Measurements from ENCODE around the gene B4GALT1.

The B4GALT1 gene

GRCh38 chr9:33123407-33124031 lies 43.6 kb downstream of the B4GALT1 start:
- no peak for DNase-seq (ENCODE audit: low spot score)

- DNase-seq (ENCODE audit: low spot score): no peak
Measured at GRCh38 chr9:33120620-33121019, 46.5 kb downstream of the B4GALT1 start.

GRCh38 chr9:33117796-33118195 lies 49.3 kb downstream of the B4GALT1 start:
- no peak for DNase-seq (ENCODE audit: low spot score)

- no peak for DNase-seq (ENCODE audit: low spot score)
Measured at GRCh38 chr9:33117306-33117705, 49.8 kb downstream of the B4GALT1 start.

- no peak for DNase-seq (ENCODE audit: low spot score)
Measured at GRCh38 chr9:33116860-33117259, 50.3 kb downstream of the B4GALT1 start.

GRCh38 chr9:33114746-33115145 lies 52.4 kb downstream of the B4GALT1 start:
- DNase-seq (ENCODE audit: low spot score): no peak

- no peak for DNase-seq (ENCODE audit: low spot score)
Measured at GRCh38 chr9:33113799-33114547, 53.2 kb downstream of the B4GALT1 start.

GRCh38 chr9:33112094-33112493 lies 55.0 kb downstream of the B4GALT1 start:
- no peak for DNase-seq (ENCODE audit: low spot score)

- DNase-seq (ENCODE audit: low spot score): no peak
Measured at GRCh38 chr9:33111631-33112030, 55.5 kb downstream of the B4GALT1 start.

GRCh38 chr9:33110686-33111085 lies 56.5 kb downstream of the B4GALT1 start:
- DNase-seq (ENCODE audit: low spot score): no peak

- DNase-seq (ENCODE audit: low spot score): no peak
Measured at GRCh38 chr9:33109850-33110595, 57.1 kb downstream of the B4GALT1 start.

- DNase-seq (ENCODE audit: low spot score): no peak
Measured at GRCh38 chr9:33109097-33109496, 58.0 kb downstream of the B4GALT1 start.

- no peak for DNase-seq (ENCODE audit: low spot score)
Measured at GRCh38 chr9:33108472-33108871, 58.7 kb downstream of the B4GALT1 start.

GRCh38 chr9:33107762-33108161 lies 59.4 kb downstream of the B4GALT1 start:
- DNase-seq (ENCODE audit: low spot score): no peak

- no peak for DNase-seq (ENCODE audit: low spot score)
Measured at GRCh38 chr9:33106827-33107621, 60.1 kb downstream of the B4GALT1 start.

GRCh38 chr9:33106372-33106771 lies 60.8 kb downstream of the B4GALT1 start:
- no peak for DNase-seq (ENCODE audit: low spot score)

- no peak for DNase-seq (ENCODE audit: low spot score)
Measured at GRCh38 chr9:33105959-33106358, 61.2 kb downstream of the B4GALT1 start.

GRCh38 chr9:33105504-33105903 lies 61.6 kb downstream of the B4GALT1 start:
- DNase-seq (ENCODE audit: low spot score): no peak

- DNase-seq (ENCODE audit: low spot score): no peak
Measured at GRCh38 chr9:33104401-33104800, 62.7 kb downstream of the B4GALT1 start.

GRCh38 chr9:33103501-33104281 lies 63.4 kb downstream of the B4GALT1 start:
- DNase-seq (ENCODE audit: low spot score): no peak

- no peak for DNase-seq (ENCODE audit: low spot score)
Measured at GRCh38 chr9:33102551-33103210, 64.5 kb downstream of the B4GALT1 start.
